Activated CD4-positive, alpha-beta T cell treated with anti-CD3 and anti-CD28 coated beads for 36 hours (primary cell): Measurements from ENCODE around the gene SV2A. TPM values are rescaled to one million over a fixed set of nuclear protein-coding genes. Genes with fewer than 3 reads are reported as not detected.
"Not testable (repeated sequence)": the region's sequence is repeated elsewhere in the genome, so short reads cannot be mapped to it uniquely, and the experiment has no call there.

Experiments used
- ATAC-seq: fragments of 200-7000 bp; cut with Tn5 transposase; one replicate; pipeline ENCODE4 v1.10.0; 2021; ENCODE audit warnings: mild to moderate bottlenecking, moderate library complexity
- CTCF ChIA-PET: fragments of 350-600 bp; sonication (Branson Sonifier 250); formaldehyde crosslinking; loops from one replicate; lab custom pipeline; 2021; ENCODE audit warnings: antibody characterized with exemption; lab: Charles Lee
- POLR2A ChIA-PET: fragments of 350-600 bp; sonication (Branson Sonifier 250); formaldehyde crosslinking; loops from one replicate; lab custom pipeline; 2021; ENCODE audit warnings: antibody characterized with exemption, inconsistent platforms; lab: Charles Lee
- DNase-seq: peaks from one replicate; pipeline ENCODE4 v3.0.0-alpha.2; 2020
- H3K27ac Mint-ChIP-seq: one replicate; pipeline ENCODE4 v1.8.0; 2021; ENCODE audit warnings: mixed read lengths
- H3K27me3 Mint-ChIP-seq: one replicate; pipeline ENCODE4 v1.8.0; 2021; ENCODE audit warnings: mixed read lengths
- H3K36me3 Mint-ChIP-seq: one replicate; pipeline ENCODE4 v1.8.0; 2021; ENCODE audit warnings: low read depth, mixed read lengths
- H3K4me1 Mint-ChIP-seq: one replicate; pipeline ENCODE4 v1.8.0; 2021; ENCODE audit warnings: mixed read lengths
- H3K4me3 Mint-ChIP-seq: one replicate; pipeline ENCODE4 v1.8.0; 2021; ENCODE audit warnings: mild to moderate bottlenecking, moderate library complexity, mixed read lengths
- H3K9me3 Mint-ChIP-seq: one replicate; pipeline ENCODE4 v1.8.0; 2021; ENCODE audit warnings: low read depth, mixed read lengths
- intact Hi-C, 2 experiments: fragments of 100-400 bp; cut with DNase I in 1 of 2; cut with micrococcal nuclease in 1 of 2; formaldehyde crosslinking; loops; one replicate each; pipeline versions ENCODE4 v1.14.2 to v1.15.1; 2022 to 2024; cut with DNase I, micrococcal nuclease
- total RNA-seq, 2 experiments: library from RNA; stranded (reverse); gene quantifications; one replicate each; pipeline ENCODE4 v1.2.3, GENCODE V29; 2021

Gene SV2A
- total RNA-seq = 1 to 10 TPM; 7.8 to 8.5 TPM

- H3K9me3 Mint-ChIP-seq = no peaks in the 10 kb centered on the region
- peaks cover 11% of the 10 kb centered on the region for H3K36me3 Mint-ChIP-seq
- DNase-seq (peak; percentile 71), ATAC-seq (peak; percentile 85)
- POLR2A ChIA-PET = no interaction called here
- intact Hi-C loops = loop anchor here in 1 of 2 experiments (1.0 kb wide), 1 partner anchor 10 kb away; the partner anchor contains the start of gene SF3B4
- H3K4me1 Mint-ChIP-seq = peaks cover 19% of the 10 kb centered on the region
- H3K27ac Mint-ChIP-seq = no peak within 1 kb of the TSS
- H3K27me3 Mint-ChIP-seq = peaks cover 2% of the 10 kb centered on the region
- H3K4me3 Mint-ChIP-seq = peak within 1 kb of the TSS; percentile 78
- CTCF ChIA-PET = no interaction called here
Measured at GRCh38 chr1:149917571-149918144, at the start of gene SV2A. Gene SV2A (minus strand): TSS chr1:149917844. CDS start chr1:149913840, 4,004 bp downstream.

DNA sequence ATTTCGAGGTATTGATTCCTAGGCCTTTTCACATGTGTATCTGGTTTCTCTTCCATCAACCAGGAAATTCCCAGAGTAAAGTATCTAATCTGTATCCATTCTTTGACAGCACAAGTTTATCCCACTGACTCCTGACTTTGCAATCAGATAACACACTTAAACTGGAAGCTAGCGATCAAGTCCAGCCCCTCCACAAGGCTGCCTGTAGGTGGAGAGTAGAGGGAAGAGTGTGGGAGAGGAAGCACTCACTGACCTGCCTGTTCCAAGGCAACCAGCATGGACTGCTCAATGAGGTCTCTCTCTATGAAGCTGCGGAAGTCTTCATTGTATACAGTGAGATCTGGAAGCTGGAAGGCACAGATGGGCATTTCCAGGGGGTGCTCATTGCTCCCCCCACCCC lies 49.4 kb upstream of the SV2A start:
- intact Hi-C loops = no loop called here

GRCh38 chr1:149966405-149966804 lies 48.8 kb upstream of the SV2A start:
- H3K27ac Mint-ChIP-seq = no peak overlapping the region
- intact Hi-C loops = no loop called here
- ATAC-seq (no peak), DNase-seq (no peak)
- no peaks in the 10 kb centered on the region for H3K9me3 Mint-ChIP-seq
- H3K4me3 Mint-ChIP-seq = no peak overlapping the region
- CTCF ChIA-PET = interaction anchor here (0.6 to 1.1 kb wide), 2 partner anchors 45 to 84 kb away, joined by 3 read pairs; no protein-coding TSS in a partner anchor
- POLR2A ChIA-PET = no interaction called here
- H3K27me3 Mint-ChIP-seq = no peaks in the 10 kb centered on the region
- H3K36me3 Mint-ChIP-seq = peaks cover 41% of the 10 kb centered on the region
- peaks cover 13% of the 10 kb centered on the region for H3K4me1 Mint-ChIP-seq

More for the DNA sequence above, 49.4 kb upstream of the SV2A start:
- no peak overlapping the region for H3K4me3 Mint-ChIP-seq
- ChIA-PET POLR2A (no interaction called here), CTCF (interaction anchor here (0.6 kb wide), 2 partner anchors 44 to 342 kb away, joined by 3 to 4 read pairs; no protein-coding TSS in a partner anchor)
- no peaks in the 10 kb centered on the region for H3K9me3 Mint-ChIP-seq
- H3K27ac Mint-ChIP-seq = no peak overlapping the region
- no peaks in the 10 kb centered on the region for H3K27me3 Mint-ChIP-seq
- ATAC-seq (no peak), DNase-seq (no peak)
- peaks cover 13% of the 10 kb centered on the region for H3K4me1 Mint-ChIP-seq
- peaks cover 42% of the 10 kb centered on the region for H3K36me3 Mint-ChIP-seq

DNA sequence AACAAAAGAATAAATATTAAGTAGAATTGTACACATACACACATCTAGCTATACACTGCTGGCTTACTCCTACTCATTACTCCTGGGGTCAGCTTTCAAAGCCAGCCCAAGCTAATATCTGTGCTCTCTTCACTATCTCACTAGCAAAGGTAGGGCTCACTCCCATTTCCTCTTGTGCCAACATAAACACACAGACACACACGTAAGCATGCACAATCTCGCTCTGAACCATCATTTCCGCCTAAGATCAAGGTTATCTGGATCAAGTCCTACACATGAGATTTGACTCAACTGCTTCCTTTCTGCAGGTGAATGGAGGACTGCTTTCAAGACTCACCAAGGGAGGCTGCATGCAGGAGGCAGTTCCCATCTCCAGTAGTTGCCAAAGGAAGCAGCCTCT lies 47.8 kb upstream of the SV2A start:
- Mint-ChIP-seq H3K36me3 (peaks cover 39% of the 10 kb centered on the region), H3K9me3 (no peaks in the 10 kb centered on the region), H3K4me1 (peaks cover 13% of the 10 kb centered on the region), H3K27ac (peak overlapping the region; percentile 23), H3K4me3 (no peak overlapping the region), H3K27me3 (no peaks in the 10 kb centered on the region)
- intact Hi-C loops = no loop called here
- no peak for DNase-seq
- POLR2A ChIA-PET = interaction anchor here (0.6 kb wide), 1 partner anchor 196 kb away, joined by 3 read pairs; no protein-coding TSS in a partner anchor
- CTCF ChIA-PET = interaction anchor here (0.6 to 1.2 kb wide), 3 partner anchors 32 to 1059 kb away, joined by 3 to 4 read pairs (median 3); no protein-coding TSS in a partner anchor
- peak; percentile 61 for ATAC-seq

DNA sequence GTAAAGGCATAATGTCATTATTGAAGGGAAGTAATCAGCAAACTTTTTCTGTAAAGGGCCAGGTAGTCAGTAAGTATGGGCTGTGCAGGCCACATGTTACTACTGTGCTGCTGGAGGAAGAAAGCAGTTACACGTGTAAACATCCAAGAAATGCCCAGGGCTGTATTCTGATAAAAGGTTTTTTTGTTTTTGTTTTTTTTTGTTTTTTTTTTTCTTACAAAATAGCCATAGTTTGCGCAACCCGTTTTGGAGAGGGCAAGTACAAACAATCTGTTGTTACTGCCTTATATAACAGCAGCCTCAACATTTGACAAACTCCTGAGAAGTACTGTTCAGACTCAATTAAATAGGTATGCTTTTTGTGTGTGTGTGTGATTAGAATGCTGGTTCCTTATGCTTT lies 45.7 kb upstream of the SV2A start:
- Mint-ChIP-seq H3K27ac (no peak overlapping the region), H3K4me3 (no peak overlapping the region), H3K4me1 (peaks cover 13% of the 10 kb centered on the region), H3K27me3 (no peaks in the 10 kb centered on the region), H3K9me3 (no peaks in the 10 kb centered on the region), H3K36me3 (peaks cover 48% of the 10 kb centered on the region)
- DNase-seq = no peak
- ChIA-PET POLR2A (no interaction called here), CTCF (interaction anchor here (1.0 to 3.2 kb wide), 5 partner anchors 9 to 203 kb away, joined by 3 to 31 read pairs (median 4); no protein-coding TSS in a partner anchor)
- intact Hi-C loops = loop anchor here (2.0 to 5.0 kb wide), 3 partner anchors 65 to 224 kb away; partner anchors contain the start of gene BOLA1 (in 1 of the 2)
- no peak for ATAC-seq

- intact Hi-C loops = loop anchor here (1.0 to 5.0 kb wide), 8 partner anchors 48 to 225 kb away; partner anchors contain the start of genes BOLA1 (in 1 of the 2), OTUD7B (in 1 of the 2) and VPS45 (in 1 of the 2)
- DNase-seq = no peak
- CTCF ChIA-PET = interaction anchor here (0.6 to 3.2 kb wide), 31 partner anchors 9 to 225 kb away, joined by 3 to 31 read pairs (median 4); partner anchors contain the start of genes OTUD7B and SF3B4
- POLR2A ChIA-PET = interaction anchor here (0.6 to 0.7 kb wide), 3 partner anchors 24 to 224 kb away, joined by 3 to 4 read pairs (median 3); no protein-coding TSS in a partner anchor
- Mint-ChIP-seq H3K27ac (peak overlapping the region; percentile 69), H3K36me3 (peaks cover 49% of the 10 kb centered on the region), H3K9me3 (peaks cover 2% of the 10 kb centered on the region), H3K27me3 (no peaks in the 10 kb centered on the region), H3K4me3 (no peak overlapping the region), H3K4me1 (peaks cover 13% of the 10 kb centered on the region)
- no peak for ATAC-seq
Measured at GRCh38 chr1:149962736-149963135, 45.1 kb upstream of the SV2A start.

DNA sequence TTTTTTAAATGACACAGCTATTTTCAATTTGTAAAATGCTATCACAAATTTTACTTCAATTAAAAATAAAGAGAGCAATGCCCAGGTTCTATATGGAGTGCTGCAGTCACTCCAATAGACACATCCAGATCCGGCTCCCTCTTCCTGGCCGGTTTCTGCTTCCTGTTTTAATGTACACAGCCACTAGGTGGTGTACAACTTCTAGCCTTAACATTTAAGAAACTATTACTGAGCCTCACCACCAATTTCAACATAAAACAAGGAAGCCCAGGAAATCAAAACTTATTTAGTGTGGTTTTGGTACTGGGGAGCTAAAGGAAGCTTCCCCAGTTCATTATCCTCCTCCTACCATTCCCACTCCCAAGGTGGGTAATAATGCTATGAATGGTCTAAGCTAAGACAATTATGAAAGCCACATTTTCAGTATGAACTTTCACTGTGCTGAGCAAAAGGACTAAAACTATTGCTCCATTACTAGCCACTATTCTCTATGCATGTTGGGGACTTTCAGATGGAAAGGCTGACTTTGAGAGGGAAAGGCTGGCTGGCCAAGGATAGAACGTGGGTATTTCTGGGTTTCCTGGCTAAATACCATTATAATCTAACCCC lies 44.5 kb upstream of the SV2A start:
- peaks cover 2% of the 10 kb centered on the region for H3K9me3 Mint-ChIP-seq
- ChIA-PET CTCF (interaction anchor here (0.6 to 3.2 kb wide), 37 partner anchors 8 to 235 kb away, joined by 3 to 31 read pairs (median 4); partner anchors contain the start of genes OTUD7B and SF3B4), POLR2A (interaction anchor here (0.6 to 0.7 kb wide), 3 partner anchors 24 to 225 kb away, joined by 3 to 4 read pairs (median 3); no protein-coding TSS in a partner anchor)
- peak; percentile 71 for ATAC-seq
- intact Hi-C loops = loop anchor here (1.0 to 5.0 kb wide), 8 partner anchors 48 to 225 kb away; partner anchors contain the start of genes BOLA1 (in 1 of the 2), OTUD7B (in 1 of the 2) and VPS45 (in 1 of the 2)
- peaks cover 52% of the 10 kb centered on the region for H3K36me3 Mint-ChIP-seq
- no peak overlapping the region for H3K27ac Mint-ChIP-seq
- peak; percentile 52 for DNase-seq
- H3K4me1 Mint-ChIP-seq = peaks cover 13% of the 10 kb centered on the region
- H3K4me3 Mint-ChIP-seq = no peak overlapping the region
- H3K27me3 Mint-ChIP-seq = no peaks in the 10 kb centered on the region

- H3K27ac Mint-ChIP-seq, ATAC-seq, H3K4me3 Mint-ChIP-seq, intact Hi-C loops, H3K4me1 Mint-ChIP-seq, DNase-seq, H3K9me3 Mint-ChIP-seq, H3K27me3 Mint-ChIP-seq: not testable (repeated sequence)
- CTCF ChIA-PET = interaction anchor here (0.7 kb wide), 1 partner anchor 10 kb away, joined by 3 read pairs; no protein-coding TSS in a partner anchor
- POLR2A ChIA-PET = interaction anchor here (0.6 kb wide), 1 partner anchor 30 kb away, joined by 3 read pairs; no protein-coding TSS in a partner anchor
- peaks cover 56% of the 10 kb centered on the region for H3K36me3 Mint-ChIP-seq
Measured at GRCh38 chr1:149957548-149957947, 39.9 kb upstream of the SV2A start.

DNA sequence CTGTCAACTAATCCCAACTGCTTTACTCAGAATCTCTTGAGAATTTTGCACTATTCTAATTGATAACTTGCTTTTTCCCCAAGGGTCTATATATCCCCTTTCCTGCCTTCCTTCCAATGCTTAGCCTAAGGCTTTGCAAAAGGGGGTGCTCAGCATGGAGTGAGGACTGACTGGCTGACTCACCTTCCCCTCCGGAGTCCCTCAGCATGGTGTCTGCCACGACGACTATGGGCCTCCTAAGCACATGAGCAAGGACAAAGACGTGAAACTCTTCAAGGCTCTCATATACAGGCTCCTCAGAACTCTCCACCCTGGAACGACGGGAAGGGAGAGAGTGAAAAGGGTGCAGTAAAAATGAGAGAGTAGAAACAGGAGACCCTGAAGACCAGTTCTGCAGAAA lies 32.3 kb upstream of the SV2A start:
- CTCF ChIA-PET = no interaction called here
- no peak for DNase-seq
- Mint-ChIP-seq H3K4me1 (no peaks in the 10 kb centered on the region), H3K36me3 (peaks cover 25% of the 10 kb centered on the region), H3K27ac (no peak overlapping the region), H3K9me3 (no peaks in the 10 kb centered on the region), H3K27me3 (no peaks in the 10 kb centered on the region), H3K4me3 (no peak overlapping the region)
- intact Hi-C loops = no loop called here
- ATAC-seq = no peak
- POLR2A ChIA-PET = interaction anchor here (0.7 kb wide), 1 partner anchor 16 kb away, joined by 4 read pairs; no protein-coding TSS in a partner anchor

DNA sequence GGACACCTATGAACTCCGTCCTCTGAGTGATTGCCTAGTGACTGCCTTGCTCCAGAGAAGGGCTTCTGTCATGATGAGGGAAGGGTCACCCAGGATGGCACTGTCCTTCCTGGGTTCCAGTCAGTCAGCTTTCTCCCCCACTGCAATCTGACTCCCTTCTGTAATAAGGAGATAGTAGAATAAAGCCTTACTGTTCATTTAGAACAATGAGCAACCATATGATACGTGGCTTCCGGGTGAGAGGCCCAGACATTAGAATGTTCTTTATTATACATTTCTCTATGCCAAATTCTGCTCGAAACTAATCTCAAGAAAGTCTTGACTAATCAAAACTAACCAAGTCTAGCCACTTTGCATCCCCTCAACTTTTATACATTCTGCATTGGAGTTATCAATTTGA lies 27.6 kb upstream of the SV2A start:
- H3K4me3 Mint-ChIP-seq = no peak overlapping the region
- no peaks in the 10 kb centered on the region for H3K27me3 Mint-ChIP-seq
- intact Hi-C loops = no loop called here
- ChIA-PET POLR2A (no interaction called here), CTCF (interaction anchor here (1.0 to 1.4 kb wide), 2 partner anchors 16 to 17 kb away, joined by 3 to 5 read pairs; no protein-coding TSS in a partner anchor)
- H3K36me3 Mint-ChIP-seq = peaks cover 25% of the 10 kb centered on the region
- ATAC-seq (no peak), DNase-seq (no peak)
- no peaks in the 10 kb centered on the region for H3K9me3 Mint-ChIP-seq
- H3K4me1 Mint-ChIP-seq = peaks cover under 1% of the 10 kb centered on the region
- H3K27ac Mint-ChIP-seq = no peak overlapping the region

GRCh38 chr1:149942885-149943284 lies 25.2 kb upstream of the SV2A start:
- H3K36me3 Mint-ChIP-seq = peaks cover 23% of the 10 kb centered on the region
- no peaks in the 10 kb centered on the region for H3K27me3 Mint-ChIP-seq
- POLR2A ChIA-PET = interaction anchor here (1.0 kb wide), 1 partner anchor 207 kb away, joined by 4 read pairs; the partner anchor contains the start of gene PLEKHO1
- H3K4me1 Mint-ChIP-seq = peaks cover 19% of the 10 kb centered on the region
- intact Hi-C loops = no loop called here
- no peak overlapping the region for H3K4me3 Mint-ChIP-seq
- CTCF ChIA-PET = interaction anchor here (0.6 to 1.6 kb wide), 2 partner anchors 19 to 52 kb away, joined by 4 to 5 read pairs; no protein-coding TSS in a partner anchor
- no peak for ATAC-seq
- no peak for DNase-seq
- H3K27ac Mint-ChIP-seq = no peak overlapping the region
- no peaks in the 10 kb centered on the region for H3K9me3 Mint-ChIP-seq
